H9 (cell line): ENCODE data around the gene PPP1R13L. TPM values are rescaled to one million over a fixed set of nuclear protein-coding genes. Genes with fewer than 3 reads are reported as not detected.
A peak's percentile ranks its signal among the peaks of the same experiment; 100 is the strongest.

Experiments used
- DNase-seq: peaks from one replicate; pipeline ENCODE4 v3.0.0-alpha.2; 2017
- H2AFZ ChIP-seq: one replicate; pipeline ENCODE4 v1.6.1; 2013; ENCODE audit warnings: mild to moderate bottlenecking, low read length, control low read depth, moderate library complexity
- H2AK5ac ChIP-seq: 2 replicates; pipeline ENCODE4 v1.6.1; 2013; ENCODE audit warnings: low read length, control low read depth, mixed read lengths; ENCODE audit not compliant: insufficient read length
- H2BK120ac ChIP-seq: one replicate; pipeline ENCODE4 v1.6.1; 2013; ENCODE audit warnings: low read depth, mild to moderate bottlenecking, low read length, control low read depth, inconsistent platforms; ENCODE audit not compliant: poor library complexity, severe bottlenecking
- H2BK12ac ChIP-seq: 2 replicates; pipeline ENCODE4 v1.6.1; 2013; ENCODE audit warnings: low read length, control low read depth, mixed read lengths, low read depth; ENCODE audit not compliant: insufficient read length
- H2BK15ac ChIP-seq: 2 replicates; pipeline ENCODE4 v1.6.1; 2013; ENCODE audit warnings: low read depth, low read length, control low read depth
- H2BK20ac ChIP-seq: one replicate; pipeline ENCODE4 v1.6.1; 2013; ENCODE audit warnings: low read depth, mild to moderate bottlenecking, low read length, control low read depth, inconsistent platforms; ENCODE audit not compliant: poor library complexity, severe bottlenecking
- H2BK5ac ChIP-seq: 2 replicates; pipeline ENCODE4 v1.6.1; 2013; ENCODE audit warnings: low read length, control low read depth, mixed read lengths; ENCODE audit not compliant: insufficient read length
- H3K14ac ChIP-seq: 2 replicates; pipeline ENCODE4 v1.6.1; 2013; ENCODE audit warnings: low read length, control low read depth; ENCODE audit not compliant: insufficient read depth
- H3K18ac ChIP-seq: 2 replicates; pipeline ENCODE4 v1.6.1; 2013; ENCODE audit warnings: low read depth, mild to moderate bottlenecking, mixed read lengths, low read length, control low read depth; ENCODE audit not compliant: insufficient read length
- H3K23ac ChIP-seq: 2 replicates; pipeline ENCODE4 v1.6.1; 2013; ENCODE audit warnings: low read length, control low read depth, mixed read lengths, low read depth; ENCODE audit not compliant: insufficient read length
- H3K23me2 ChIP-seq: 2 replicates; pipeline ENCODE4 v1.6.1; 2013; ENCODE audit warnings: low read depth, mild to moderate bottlenecking, mixed read lengths, low read length, control low read depth; ENCODE audit not compliant: insufficient read length, poor library complexity, severe bottlenecking
- H3K27ac ChIP-seq: 2 replicates; pipeline ENCODE4 v1.5.1; 2013; ENCODE audit warnings: low read length, control low read depth, mixed read lengths, low read depth; ENCODE audit not compliant: insufficient read length
- H3K27me3 ChIP-seq: 2 replicates; pipeline ENCODE4 v1.6.1; 2013; ENCODE audit warnings: low read length, control low read depth, inconsistent platforms; ENCODE audit not compliant: insufficient read depth
- H3K4ac ChIP-seq: 2 replicates; pipeline ENCODE4 v1.6.1; 2013; ENCODE audit warnings: low read depth, mild to moderate bottlenecking, control low read depth, inconsistent platforms, low read length, moderate library complexity
- H3K4me1 ChIP-seq: 2 replicates; pipeline ENCODE4 v1.6.1; 2013; ENCODE audit warnings: low read length, control low read depth, inconsistent platforms; ENCODE audit not compliant: insufficient read depth
- H3K4me2 ChIP-seq: 2 replicates; pipeline ENCODE4 v1.6.1; 2013; ENCODE audit warnings: low read length, control low read depth, mixed read lengths; ENCODE audit not compliant: insufficient read length, insufficient read depth
- H3K56ac ChIP-seq: 2 replicates; pipeline ENCODE4 v1.6.1; 2013; ENCODE audit warnings: low read depth, mild to moderate bottlenecking, mixed read lengths, low read length, control low read depth; ENCODE audit not compliant: insufficient read length
- H3K79me1 ChIP-seq: 2 replicates; pipeline ENCODE4 v1.6.1; 2013; ENCODE audit warnings: low read depth, mild to moderate bottlenecking, moderate library complexity, low read length, control low read depth, inconsistent platforms; ENCODE audit not compliant: insufficient read depth, poor library complexity, severe bottlenecking
- H3K79me2 ChIP-seq: 2 replicates; pipeline ENCODE4 v1.6.1; 2013; ENCODE audit warnings: low read length, control low read depth, inconsistent platforms; ENCODE audit not compliant: insufficient read depth
- H3K9ac ChIP-seq: 2 replicates; pipeline ENCODE4 v1.6.1; 2013; ENCODE audit warnings: low read length, control low read depth, mixed read lengths; ENCODE audit not compliant: insufficient read length; ENCODE audit errors: extremely low read depth
- H3K9me3 ChIP-seq: one replicate; pipeline ENCODE4 v1.6.1; 2013; ENCODE audit warnings: low read depth, low read length, inconsistent platforms; ENCODE audit not compliant: control insufficient read depth
- H3T11ph ChIP-seq: one replicate; pipeline ENCODE4 v1.6.1; 2013; ENCODE audit warnings: mild to moderate bottlenecking, low read length, control low read depth, inconsistent platforms
- H4K20me1 ChIP-seq: one replicate; pipeline ENCODE4 v1.6.1; 2013; ENCODE audit not compliant: control insufficient read depth, insufficient read length, insufficient read depth
- H4K5ac ChIP-seq: 2 replicates; pipeline ENCODE4 v1.6.1; 2013; ENCODE audit warnings: low read depth, mild to moderate bottlenecking, mixed read lengths, low read length, control low read depth; ENCODE audit not compliant: insufficient read length
- H4K8ac ChIP-seq: replicated peaks from 2 replicates; pipeline ENCODE4 v1.6.1; 2013; ENCODE audit warnings: low read length, control low read depth, mixed read lengths, low read depth; ENCODE audit not compliant: insufficient read length
- H4K91ac ChIP-seq: 2 replicates; pipeline ENCODE4 v1.6.1; 2013; ENCODE audit warnings: low read depth, mild to moderate bottlenecking, moderate library complexity, mixed read lengths, low read length, control low read depth; ENCODE audit not compliant: insufficient read length
- H3K27ac Mint-ChIP-seq, 3 experiments: 2 replicates in 2 of 3; 3 replicates in 1 of 3; pipeline ENCODE4 v1.8.0; 2020 to 2021; ENCODE audit warnings: mixed read lengths in 3 of 3, mild to moderate bottlenecking in 1 of 3, moderate library complexity in 1 of 3
- H3K27me3 Mint-ChIP-seq: 2 replicates; pipeline ENCODE4 v1.8.0; 2021; ENCODE audit warnings: low read depth, mild to moderate bottlenecking, moderate library complexity, mixed read lengths
- H3K36me3 Mint-ChIP-seq, 3 experiments: 2 replicates in 2 of 3; 3 replicates in 1 of 3; pipeline ENCODE4 v1.8.0; 2020 to 2021; ENCODE audit warnings: low read depth in 3 of 3, mixed read lengths in 3 of 3; ENCODE audit not compliant: insufficient read depth in 1 of 3
- H3K4me1 Mint-ChIP-seq, 2 experiments: 2 replicates each; pipeline ENCODE4 v1.8.0; 2020; ENCODE audit warnings: mixed read lengths in 2 of 2
- H3K4me3 Mint-ChIP-seq, 2 experiments: 2 replicates in 1 of 2; 3 replicates in 1 of 2; pipeline ENCODE4 v1.8.0; 2020 to 2021; ENCODE audit warnings: mild to moderate bottlenecking in 2 of 2, mixed read lengths in 2 of 2, moderate library complexity in 1 of 2
- H3K9me3 Mint-ChIP-seq, 2 experiments: 2 replicates in 1 of 2; 3 replicates in 1 of 2; pipeline ENCODE4 v1.8.0; 2020; ENCODE audit warnings: mild to moderate bottlenecking in 2 of 2, mixed read lengths in 2 of 2, moderate library complexity in 1 of 2
- WGBS: extraction: QIAGEN DNeasy Blood & Tissue Kit; methylation state at CpG from one replicate; pipeline ENCODE4 v1.1.7; 2013; ENCODE audit warnings: missing lambda C conversion rate, low lambda C conversion rate, mixed read lengths; ENCODE audit not compliant: insufficient read length; ENCODE audit errors: extremely low coverage; 5-methylcytosine and 5-hydroxymethylcytosine counted together
- total RNA-seq: library from RNA; stranded (reverse); gene quantifications from 2 replicates; pipeline ENCODE4 v1.2.1, GENCODE V29; 2021
- TF ChIP-seq, protein P1 (sequence below): fragments of 200-600 bp; sonication (generic); conservative IDR thresholded peaks from 3 replicates; pipeline ENCODE4 v1.8.0; 2021; ENCODE audit warnings: antibody characterized with exemption, mild to moderate bottlenecking

PPP1R13L gene
- total RNA-seq, 1 experiment from 2014 or later: 42.6 TPM

DNA sequence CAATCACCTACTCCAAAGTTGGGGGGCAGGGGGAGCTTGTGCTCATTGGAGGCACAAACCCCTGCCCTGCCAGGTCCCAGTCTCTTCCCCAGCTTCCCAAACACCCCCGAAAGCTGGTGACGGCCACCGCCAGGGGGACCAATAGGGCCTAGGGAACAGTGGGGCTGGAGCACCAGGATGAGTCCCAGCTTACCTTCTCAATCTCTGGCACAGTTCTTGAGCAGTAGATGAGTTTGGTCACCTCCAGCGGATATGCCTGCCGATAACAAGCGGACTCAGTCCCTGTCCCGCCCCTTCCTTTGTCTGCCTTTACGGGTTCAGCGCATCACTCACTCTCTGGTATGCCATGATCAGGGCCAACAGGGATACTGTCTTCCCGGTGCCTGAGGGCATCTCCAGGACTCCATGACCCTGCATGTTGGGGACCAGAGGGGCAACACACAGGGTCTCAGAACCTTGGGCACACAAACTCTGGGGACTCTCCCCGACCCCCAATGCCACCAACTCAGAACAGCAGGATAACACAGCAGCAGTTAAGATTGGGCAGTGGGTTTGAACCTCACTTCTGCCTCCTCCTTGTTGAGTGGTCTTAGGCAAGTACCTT lies 36.0 kb downstream of the PPP1R13L start:
- Mint-ChIP-seq H3K4me3 (peak overlapping the region; percentile 60 to 79), H3K9me3 (no peaks in the 10 kb centered on the region), H3K27ac (peak overlapping the region in 2 of 3 experiments; percentile 75 to 81; a peak in 4 of 7 replicates), H3K36me3 (peaks cover 16 to 29% (median 28%) of the 10 kb centered on the region in 3 experiments; a peak in 6 of 7 replicates), H3K27me3 (no peaks in the 10 kb centered on the region), H3K4me1 (peaks cover 7 to 16% of the 10 kb centered on the region in 2 experiments)
- H2BK20ac ChIP-seq: no peak overlapping the region
- no peak overlapping the region for H3K27ac ChIP-seq
- no peaks in the 10 kb centered on the region for H3K23me2 ChIP-seq
- no peak overlapping the region for H2AK5ac ChIP-seq
- H3K23ac ChIP-seq: no peak overlapping the region
- H3K4ac ChIP-seq: no peak overlapping the region
- H4K91ac ChIP-seq: no peak overlapping the region
- TF ChIP-seq, protein P1, sequence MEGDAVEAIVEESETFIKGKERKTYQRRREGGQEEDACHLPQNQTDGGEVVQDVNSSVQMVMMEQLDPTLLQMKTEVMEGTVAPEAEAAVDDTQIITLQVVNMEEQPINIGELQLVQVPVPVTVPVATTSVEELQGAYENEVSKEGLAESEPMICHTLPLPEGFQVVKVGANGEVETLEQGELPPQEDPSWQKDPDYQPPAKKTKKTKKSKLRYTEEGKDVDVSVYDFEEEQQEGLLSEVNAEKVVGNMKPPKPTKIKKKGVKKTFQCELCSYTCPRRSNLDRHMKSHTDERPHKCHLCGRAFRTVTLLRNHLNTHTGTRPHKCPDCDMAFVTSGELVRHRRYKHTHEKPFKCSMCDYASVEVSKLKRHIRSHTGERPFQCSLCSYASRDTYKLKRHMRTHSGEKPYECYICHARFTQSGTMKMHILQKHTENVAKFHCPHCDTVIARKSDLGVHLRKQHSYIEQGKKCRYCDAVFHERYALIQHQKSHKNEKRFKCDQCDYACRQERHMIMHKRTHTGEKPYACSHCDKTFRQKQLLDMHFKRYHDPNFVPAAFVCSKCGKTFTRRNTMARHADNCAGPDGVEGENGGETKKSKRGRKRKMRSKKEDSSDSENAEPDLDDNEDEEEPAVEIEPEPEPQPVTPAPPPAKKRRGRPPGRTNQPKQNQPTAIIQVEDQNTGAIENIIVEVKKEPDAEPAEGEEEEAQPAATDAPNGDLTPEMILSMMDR: peak; percentile 34; the same call in 2 of the 3 replicates
- H2BK12ac ChIP-seq: no peak overlapping the region
- H3K14ac ChIP-seq: no peak overlapping the region; the same call in 1 of the 2 replicates
- H3K9ac ChIP-seq: no peak overlapping the region
- WGBS: no CpG with 5 or more reads among the region's 11 CpGs
- no peak overlapping the region for H2AFZ ChIP-seq
- no peak overlapping the region for H3K56ac ChIP-seq
- H3K79me2 ChIP-seq: no peaks in the 10 kb centered on the region; the same call in 1 of the 2 replicates
- H3K4me1 ChIP-seq: peaks cover 4% of the 10 kb centered on the region; the same call in 1 of the 2 replicates
- peak overlapping the region; percentile 6 for H3K4me2 ChIP-seq
- H2BK5ac ChIP-seq: no peak overlapping the region
- DNase-seq: peak; percentile 57
- no peak overlapping the region for H4K5ac ChIP-seq
- H3K18ac ChIP-seq: no peak overlapping the region
- no peak overlapping the region for H4K8ac ChIP-seq
- no peak overlapping the region for H2BK15ac ChIP-seq
- H3T11ph ChIP-seq: no peak overlapping the region
- H4K20me1 ChIP-seq: no peaks in the 10 kb centered on the region
- H3K79me1 ChIP-seq: peaks cover 3% of the 10 kb centered on the region
- no peak overlapping the region for H2BK120ac ChIP-seq
- H3K27me3 ChIP-seq: no peaks in the 10 kb centered on the region
- H3K9me3 ChIP-seq: no peaks in the 10 kb centered on the region
